MM.1S (cell line): Measurements from ENCODE around the gene KCTD17.

Experiments used
- CTCF ChIP-seq: fragments of 300-600 bp; sonication (generic); IDR thresholded peaks from 2 replicates; pipeline ENCODE4 v1.5.1; 2016; ENCODE audit warnings: antibody characterized with exemption, low read length, mixed read lengths
- EZH2 ChIP-seq: fragments of 300-600 bp; sonication (generic); optimal IDR thresholded peaks from 2 replicates; pipeline ENCODE3; 2017; ENCODE audit warnings: low read depth, mild to moderate bottlenecking, antibody characterized with exemption, low read length, mixed read lengths
- EZH2phosphoT487 ChIP-seq: fragments of 300-600 bp; sonication (generic); IDR thresholded peaks from 2 replicates; pipeline ENCODE4 v1.6.1; 2018; ENCODE audit warnings: antibody characterized with exemption, low read length

GRCh38 chr22:37088108-37088605, 36.6 kb downstream of the KCTD17 start:
- no peak for TF ChIP-seq EZH2phosphoT487
- no peak for TF ChIP-seq EZH2
- TF ChIP-seq CTCF = no peak
